Stimulated activated naive CD8-positive, alpha-beta T cell treated with anti-CD3 and anti-CD28 coated beads, Interleukin-15, Interleukin-2, amounts not matched to agents 100 ng/mL and 50 ng/mL, for 24 hours (primary cell): ENCODE data around the gene PRRG2.

Experiments used
- H3K27ac Mint-ChIP-seq: one replicate; pipeline ENCODE4 v1.8.0; 2021; ENCODE audit warnings: mild to moderate bottlenecking, mixed read lengths
- H3K27me3 Mint-ChIP-seq: one replicate; pipeline ENCODE4 v1.8.0; 2021; ENCODE audit warnings: mixed read lengths
- H3K36me3 Mint-ChIP-seq: one replicate; pipeline ENCODE4 v1.8.0; 2021; ENCODE audit warnings: low read depth, mixed read lengths
- H3K4me1 Mint-ChIP-seq: one replicate; pipeline ENCODE4 v1.8.0; 2021; ENCODE audit warnings: low read depth, mixed read lengths
- H3K4me3 Mint-ChIP-seq: one replicate; pipeline ENCODE4 v1.8.0; 2021; ENCODE audit warnings: mild to moderate bottlenecking, mixed read lengths
- H3K9me3 Mint-ChIP-seq: one replicate; pipeline ENCODE4 v1.8.0; 2021; ENCODE audit warnings: mixed read lengths

The PRRG2 gene

GRCh38 chr19:49553451-49554271 is 27.5 kb upstream of the PRRG2 start:
- peaks cover 22% of the 10 kb centered on the region for H3K36me3 Mint-ChIP-seq
- no peaks in the 10 kb centered on the region for H3K27me3 Mint-ChIP-seq
- H3K9me3 Mint-ChIP-seq, result no peaks in the 10 kb centered on the region
- peak overlapping the region; percentile 98 for H3K27ac Mint-ChIP-seq
- H3K4me1 Mint-ChIP-seq, result peaks cover 65% of the 10 kb centered on the region
- peak overlapping the region; percentile 51 for H3K4me3 Mint-ChIP-seq

- H3K9me3 Mint-ChIP-seq, result no peaks in the 10 kb centered on the region
- H3K27me3 Mint-ChIP-seq, result no peaks in the 10 kb centered on the region
- H3K4me3 Mint-ChIP-seq, result peak overlapping the region; percentile 46
- peak overlapping the region; percentile 98 for H3K27ac Mint-ChIP-seq
- H3K4me1 Mint-ChIP-seq, result peaks cover 65% of the 10 kb centered on the region
- H3K36me3 Mint-ChIP-seq, result peaks cover 33% of the 10 kb centered on the region
Measured at GRCh38 chr19:49554701-49555181, 26.4 kb upstream of the PRRG2 start.

GRCh38 chr19:49555600-49556411 is 25.3 kb upstream of the PRRG2 start:
- Mint-ChIP-seq H3K27me3 (no peaks in the 10 kb centered on the region), H3K27ac (peak overlapping the region; percentile 98), H3K4me1 (peaks cover 76% of the 10 kb centered on the region), H3K9me3 (no peaks in the 10 kb centered on the region), H3K4me3 (peak overlapping the region; percentile 55), H3K36me3 (peaks cover 38% of the 10 kb centered on the region)

- H3K9me3 Mint-ChIP-seq, result no peaks in the 10 kb centered on the region
- H3K27ac Mint-ChIP-seq, result peak overlapping the region; percentile 90
- peaks cover 39% of the 10 kb centered on the region for H3K36me3 Mint-ChIP-seq
- no peaks in the 10 kb centered on the region for H3K27me3 Mint-ChIP-seq
- H3K4me1 Mint-ChIP-seq, result peaks cover 81% of the 10 kb centered on the region
- H3K4me3 Mint-ChIP-seq, result peak overlapping the region; percentile 78
Measured at GRCh38 chr19:49556412-49557398, 24.4 kb upstream of the PRRG2 start.

- Mint-ChIP-seq H3K36me3 (peaks cover 41% of the 10 kb centered on the region), H3K27ac (peak overlapping the region; percentile 90), H3K27me3 (no peaks in the 10 kb centered on the region), H3K9me3 (no peaks in the 10 kb centered on the region), H3K4me1 (peaks cover 81% of the 10 kb centered on the region), H3K4me3 (peak overlapping the region; percentile 78)
Measured at GRCh38 chr19:49557641-49558325, 23.3 kb upstream of the PRRG2 start.

- H3K27ac Mint-ChIP-seq, result peak overlapping the region; percentile 94
- peaks cover 78% of the 10 kb centered on the region for H3K4me1 Mint-ChIP-seq
- peak overlapping the region; percentile 73 for H3K4me3 Mint-ChIP-seq
- H3K27me3 Mint-ChIP-seq, result no peaks in the 10 kb centered on the region
- peaks cover 42% of the 10 kb centered on the region for H3K36me3 Mint-ChIP-seq
- no peaks in the 10 kb centered on the region for H3K9me3 Mint-ChIP-seq
Measured at GRCh38 chr19:49558591-49558990, 22.5 kb upstream of the PRRG2 start.

- Mint-ChIP-seq H3K4me3 (peak overlapping the region; percentile 73), H3K4me1 (peaks cover 78% of the 10 kb centered on the region), H3K9me3 (no peaks in the 10 kb centered on the region), H3K36me3 (peaks cover 48% of the 10 kb centered on the region), H3K27ac (peak overlapping the region; percentile 94), H3K27me3 (no peaks in the 10 kb centered on the region)
Measured at GRCh38 chr19:49559443-49559842, 21.7 kb upstream of the PRRG2 start.

- Mint-ChIP-seq H3K9me3 (no peaks in the 10 kb centered on the region), H3K27ac (peak overlapping the region; percentile 94), H3K27me3 (no peaks in the 10 kb centered on the region), H3K36me3 (peaks cover 48% of the 10 kb centered on the region), H3K4me1 (peaks cover 78% of the 10 kb centered on the region), H3K4me3 (peak overlapping the region; percentile 73)
Measured at GRCh38 chr19:49559928-49560327, 21.2 kb upstream of the PRRG2 start.

- peak overlapping the region; percentile 73 for H3K4me3 Mint-ChIP-seq
- H3K36me3 Mint-ChIP-seq, result peaks cover 51% of the 10 kb centered on the region
- H3K27me3 Mint-ChIP-seq, result no peaks in the 10 kb centered on the region
- H3K9me3 Mint-ChIP-seq, result no peaks in the 10 kb centered on the region
- peaks cover 78% of the 10 kb centered on the region for H3K4me1 Mint-ChIP-seq
- H3K27ac Mint-ChIP-seq, result peak overlapping the region; percentile 94
Measured at GRCh38 chr19:49560358-49560900, 20.7 kb upstream of the PRRG2 start.

GRCh38 chr19:49564616-49565045 is 16.5 kb upstream of the PRRG2 start:
- H3K4me3 Mint-ChIP-seq, result no peak overlapping the region
- peaks cover 29% of the 10 kb centered on the region for H3K36me3 Mint-ChIP-seq
- H3K9me3 Mint-ChIP-seq, result no peaks in the 10 kb centered on the region
- no peaks in the 10 kb centered on the region for H3K27me3 Mint-ChIP-seq
- H3K4me1 Mint-ChIP-seq, result peaks cover 88% of the 10 kb centered on the region
- peak overlapping the region; percentile 73 for H3K27ac Mint-ChIP-seq

- Mint-ChIP-seq H3K36me3 (peaks cover 23% of the 10 kb centered on the region), H3K27me3 (no peaks in the 10 kb centered on the region), H3K27ac (peak overlapping the region; percentile 73), H3K4me3 (no peak overlapping the region), H3K9me3 (no peaks in the 10 kb centered on the region), H3K4me1 (peaks cover 88% of the 10 kb centered on the region)
Measured at GRCh38 chr19:49565261-49565660, 15.9 kb upstream of the PRRG2 start.

GRCh38 chr19:49566302-49566701 is 14.8 kb upstream of the PRRG2 start:
- no peak overlapping the region for H3K4me3 Mint-ChIP-seq
- no peaks in the 10 kb centered on the region for H3K9me3 Mint-ChIP-seq
- no peaks in the 10 kb centered on the region for H3K27me3 Mint-ChIP-seq
- peaks cover 23% of the 10 kb centered on the region for H3K36me3 Mint-ChIP-seq
- peak overlapping the region; percentile 26 for H3K27ac Mint-ChIP-seq
- H3K4me1 Mint-ChIP-seq, result peaks cover 84% of the 10 kb centered on the region

- peaks cover 69% of the 10 kb centered on the region for H3K4me1 Mint-ChIP-seq
- peak overlapping the region; percentile 81 for H3K27ac Mint-ChIP-seq
- no peaks in the 10 kb centered on the region for H3K27me3 Mint-ChIP-seq
- peak overlapping the region; percentile 24 for H3K4me3 Mint-ChIP-seq
- H3K36me3 Mint-ChIP-seq, result peaks cover 19% of the 10 kb centered on the region
- no peaks in the 10 kb centered on the region for H3K9me3 Mint-ChIP-seq
Measured at GRCh38 chr19:49567861-49568441, 13.2 kb upstream of the PRRG2 start.
